Fibroblast of skin of left biceps (primary cell): ENCODE results near the gene TRIM65.
"Not testable (repeated sequence)": the region's sequence is repeated elsewhere in the genome, so short reads cannot be mapped to it uniquely, and the experiment has no call there.

ENCODE experiments used
- DNase-seq, 2 experiments: peaks; one replicate each; pipeline ENCODE4 v3.0.0-alpha.2; 2013; ENCODE audit warnings: low read depth in 2 of 2

The TRIM65 gene

DNA sequence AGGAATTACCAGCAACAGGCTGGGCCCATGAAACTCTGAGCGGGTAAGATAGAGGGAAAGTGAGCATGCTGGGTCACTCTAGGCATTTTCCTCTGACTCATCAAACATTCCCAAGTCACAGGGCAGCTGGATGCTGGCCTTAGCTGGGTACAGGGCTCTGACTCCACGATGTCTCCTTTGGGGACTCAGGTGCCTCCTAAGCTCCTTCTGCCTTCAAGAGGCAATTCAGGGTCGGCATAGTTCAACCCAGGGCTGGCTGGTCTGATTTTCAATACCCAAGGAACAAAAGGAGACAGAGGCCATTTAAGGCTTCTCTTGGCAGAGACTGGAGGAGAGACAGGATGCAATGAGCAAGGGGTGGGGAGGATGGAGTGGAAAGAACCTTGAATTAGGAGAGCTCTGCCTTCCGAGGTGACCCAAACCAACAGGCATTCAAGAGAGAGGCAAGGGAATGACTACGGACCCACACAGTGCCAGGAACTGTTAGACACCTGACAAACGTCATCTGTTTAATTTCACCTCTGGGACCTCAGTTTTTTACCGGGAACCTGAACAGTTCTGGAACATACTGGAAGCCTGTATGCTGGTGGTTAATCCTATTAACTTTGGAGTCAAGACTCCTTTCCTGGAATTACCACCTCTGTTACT is 42.5 kb downstream of the TRIM65 start:
- no peak for DNase-seq

- DNase-seq = no peak
These were observed 43.3 kb downstream of the TRIM65 start for GRCh38 chr17:75853433-75853832.

DNA sequence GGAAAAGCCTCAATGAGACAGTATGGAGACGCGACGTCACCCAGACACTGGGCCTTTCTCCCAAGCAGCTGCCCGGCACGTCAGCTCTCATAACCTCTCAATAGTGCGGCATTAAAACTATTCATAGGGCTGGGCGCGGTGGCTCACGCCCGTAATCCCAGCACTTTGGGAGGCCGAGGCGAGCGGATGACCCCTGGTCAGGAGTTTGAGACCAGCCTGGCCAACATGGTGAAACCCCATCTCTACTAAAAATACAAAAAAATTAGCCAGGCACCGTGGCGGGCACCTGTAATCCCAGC is 45.1 kb downstream of the TRIM65 start:
- not testable (repeated sequence) for DNase-seq

- no peak for DNase-seq
These were observed 45.6 kb downstream of the TRIM65 start for GRCh38 chr17:75850928-75851692.

DNA sequence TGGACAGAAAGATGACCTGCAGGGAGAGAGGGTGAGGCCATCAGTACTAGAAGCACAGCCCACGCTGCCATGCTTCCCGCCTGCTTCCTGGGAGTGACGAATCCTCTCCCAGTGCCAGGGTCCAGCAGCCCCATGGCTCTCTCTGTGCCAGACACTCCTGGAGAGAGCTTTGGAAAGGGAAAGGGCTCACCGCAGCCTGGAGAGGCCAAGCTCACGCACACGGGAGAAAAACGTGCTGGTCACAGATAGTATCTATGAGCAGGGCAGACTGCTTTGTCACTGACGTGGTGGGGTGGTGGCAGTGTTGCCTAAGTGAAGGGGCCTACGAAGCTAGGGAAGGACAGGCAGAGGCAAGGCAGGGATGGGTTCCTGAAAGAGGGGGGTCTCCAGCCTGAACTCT is 47.0 kb downstream of the TRIM65 start:
- no peak for DNase-seq

GRCh38 chr17:75849279-75849646 is 47.5 kb downstream of the TRIM65 start:
- DNase-seq = no peak

- DNase-seq = no peak
These were observed 48.0 kb downstream of the TRIM65 start for GRCh38 chr17:75848523-75849278.

GRCh38 chr17:75847614-75848522 is 48.9 kb downstream of the TRIM65 start:
- DNase-seq = no peak

DNA sequence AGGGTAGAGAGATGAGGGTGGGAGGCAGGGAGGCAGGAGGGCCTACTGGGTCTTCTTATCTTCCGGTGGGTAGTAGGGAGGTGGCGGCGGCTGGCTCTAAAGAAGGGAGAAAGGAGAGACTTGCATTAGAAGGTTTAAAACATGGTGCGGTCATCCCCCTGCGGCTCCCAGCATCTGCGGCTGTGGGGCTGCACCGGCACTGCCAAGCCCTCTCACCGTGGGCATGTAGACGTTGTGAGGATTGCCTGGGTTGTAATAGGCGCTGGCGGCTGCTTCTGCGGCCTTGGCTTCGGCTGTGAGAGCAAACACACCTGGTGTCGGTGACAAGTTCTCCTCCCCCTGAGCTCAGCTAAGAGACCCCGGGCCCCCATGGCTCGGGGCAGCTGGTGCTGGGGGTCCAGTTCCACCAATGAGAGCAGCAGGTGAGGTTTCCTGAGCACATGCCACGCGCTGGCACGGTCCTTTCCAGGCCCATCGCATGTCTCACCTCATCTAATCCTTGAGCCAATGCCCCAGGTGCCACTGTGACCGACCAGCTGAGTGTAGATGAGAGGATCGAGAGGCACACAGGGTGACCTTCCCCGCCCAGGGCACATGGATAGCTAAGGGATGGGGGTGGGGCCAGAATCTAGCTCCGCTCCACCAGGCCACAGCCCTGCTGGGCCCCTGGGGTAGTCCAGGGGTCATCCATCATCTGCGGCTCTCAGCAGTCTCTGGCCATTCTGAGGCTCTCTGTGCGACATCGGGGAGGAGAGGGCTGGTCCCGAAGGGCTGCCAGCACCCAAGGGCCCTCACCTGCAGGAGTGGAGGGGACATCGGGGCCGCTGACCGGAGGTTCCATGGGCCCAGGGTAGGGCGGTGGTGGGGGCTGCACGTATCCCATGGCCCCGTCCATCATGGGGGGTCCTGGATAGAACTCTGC is 49.8 kb downstream of the TRIM65 start:
- no peak for DNase-seq

DNA sequence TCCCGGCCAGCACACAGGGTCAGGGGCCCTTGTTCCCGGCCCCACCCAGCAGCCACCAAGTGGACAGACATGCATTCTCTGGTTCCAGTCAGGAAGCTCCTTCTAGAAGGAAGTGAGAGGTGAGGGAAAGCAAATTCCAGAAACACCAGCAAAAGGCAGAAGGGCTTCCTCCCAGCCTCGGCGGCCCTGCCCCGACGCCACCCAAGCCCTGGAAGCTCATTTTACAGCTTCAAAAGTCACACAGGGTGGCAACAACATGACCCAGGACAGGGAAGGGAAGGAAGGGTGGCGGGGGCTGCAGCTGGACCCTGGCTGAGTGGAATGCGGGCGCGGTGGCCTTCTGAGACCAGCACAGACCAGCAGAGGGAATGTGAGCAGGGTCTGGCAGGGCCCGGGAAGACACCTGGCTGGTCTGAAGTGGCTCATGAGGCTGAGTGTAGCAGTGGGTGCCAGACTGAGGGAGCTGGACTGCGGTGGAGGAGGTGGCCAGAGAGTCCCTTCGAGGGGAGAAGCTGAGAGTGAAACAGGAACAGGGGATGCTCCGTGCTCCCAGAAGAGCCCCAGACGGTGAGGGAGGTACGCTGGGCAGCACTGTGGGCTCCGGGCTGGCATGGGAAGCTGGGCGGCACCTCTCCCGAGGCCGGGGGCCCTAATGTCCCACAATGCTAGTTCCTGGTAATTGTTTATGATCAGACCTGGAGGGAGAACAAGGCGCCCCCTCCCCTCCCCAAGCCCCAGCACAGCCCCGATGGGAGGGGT is 50.6 kb downstream of the TRIM65 start:
- no peak for DNase-seq

DNA sequence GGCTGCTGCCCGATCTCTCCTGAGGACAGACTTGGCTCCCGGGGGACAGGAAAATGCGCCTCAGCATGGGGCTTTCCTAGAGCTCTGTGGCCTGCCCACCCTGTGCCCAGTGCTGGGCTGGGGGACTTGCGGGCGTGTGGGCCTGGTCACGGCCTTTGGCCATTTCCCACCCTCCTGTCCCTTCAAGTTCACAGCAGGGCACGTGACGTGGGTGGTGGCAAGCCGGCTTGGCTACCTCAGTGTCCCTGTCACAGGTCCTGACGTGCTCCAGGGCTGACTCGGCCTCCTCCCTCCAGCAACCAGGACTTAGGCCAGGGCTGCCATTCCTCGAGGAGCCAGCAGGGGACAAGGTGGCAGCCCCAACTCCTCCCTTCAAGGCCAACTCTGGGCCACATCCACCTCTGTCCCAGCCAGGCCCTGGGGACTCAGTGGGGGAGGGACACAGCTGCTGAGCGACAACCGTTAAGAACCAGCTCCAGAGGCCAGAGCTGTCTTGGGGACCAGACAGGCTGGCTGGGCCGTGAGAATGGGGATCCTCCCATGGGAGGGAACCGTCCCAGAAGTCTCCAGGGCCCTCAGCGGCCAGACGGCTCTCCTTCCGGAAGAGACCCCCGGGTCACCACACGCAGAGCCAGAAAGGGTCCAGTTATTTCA is 51.6 kb downstream of the TRIM65 start:
- DNase-seq = no peak

DNA sequence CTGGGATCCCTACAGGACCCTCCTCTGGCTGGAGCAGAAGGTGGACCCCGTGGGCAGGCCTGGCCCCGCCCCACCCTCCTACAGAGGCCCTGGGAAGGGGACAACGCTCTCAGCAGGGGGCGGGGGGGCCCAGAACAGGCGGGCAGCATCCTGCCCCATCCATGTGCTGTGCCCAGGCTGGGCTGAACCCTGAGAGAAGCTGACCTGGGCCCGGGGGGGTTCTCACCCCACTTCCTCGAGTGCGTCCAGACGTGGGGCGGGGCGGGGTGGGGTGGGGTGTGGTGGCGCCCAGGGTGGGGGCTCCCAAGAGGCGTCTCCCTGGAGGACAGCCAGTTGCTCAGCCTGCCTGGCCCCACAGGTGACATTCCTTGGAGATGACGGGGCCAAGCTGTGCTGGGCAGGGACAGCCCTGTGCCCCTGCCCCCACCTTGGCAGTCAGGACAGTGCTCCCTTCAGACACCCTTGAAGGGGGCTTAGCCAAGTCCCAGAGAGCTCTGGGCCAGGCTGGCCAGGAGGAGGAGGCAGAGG is 52.2 kb downstream of the TRIM65 start:
- DNase-seq = no peak

DNA sequence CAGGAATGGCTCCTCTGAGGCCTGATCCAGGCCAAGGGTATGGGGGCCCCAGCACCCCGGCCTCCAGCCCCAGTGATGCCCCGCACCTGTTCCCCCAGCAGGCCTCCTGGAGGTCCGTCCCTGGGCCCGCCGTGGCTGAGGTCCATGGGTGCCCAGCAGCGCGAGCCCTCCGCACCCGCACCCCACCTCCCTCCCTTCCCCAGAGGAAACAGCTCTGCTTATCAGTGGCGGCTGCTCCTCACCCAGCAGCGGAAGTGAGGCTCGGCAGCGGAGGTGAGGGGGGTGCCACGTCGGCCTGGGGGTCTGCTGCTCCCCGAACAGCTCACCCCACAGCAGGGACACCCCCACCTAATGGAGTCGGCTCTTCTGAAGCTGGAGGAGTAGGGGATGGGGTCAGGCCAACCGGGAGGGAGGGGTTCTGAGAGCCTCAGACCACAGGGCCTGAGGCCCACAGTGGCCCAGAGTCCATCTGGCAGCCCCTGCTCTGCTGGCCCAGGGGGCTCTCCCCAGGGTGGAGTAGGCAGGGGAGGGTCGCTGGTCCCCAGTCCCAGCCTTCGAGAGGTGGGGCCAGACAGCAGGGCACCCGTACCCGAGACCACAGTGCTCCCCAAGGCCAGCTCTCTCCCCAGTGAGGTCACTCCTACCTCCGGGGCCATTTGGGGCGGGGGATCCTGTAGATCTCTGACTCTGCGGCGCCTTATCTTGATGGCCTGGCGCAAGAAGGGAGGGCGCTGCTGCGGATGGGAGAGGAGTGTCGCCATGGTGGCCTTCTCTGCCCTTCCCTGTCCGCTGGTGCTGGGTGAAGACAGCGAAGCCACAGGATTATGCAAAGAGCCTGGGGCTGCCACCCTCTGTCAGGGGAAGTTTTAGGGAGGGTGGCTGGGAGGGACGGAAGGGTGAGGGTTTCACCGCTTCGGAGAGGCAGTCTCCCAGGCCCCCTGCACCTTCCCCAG is 52.9 kb downstream of the TRIM65 start, which contains the start of gene UNC13D:
TSS of gene UNC13D (minus strand) at position 828 of the 953 bp plus-strand sequence. CDS start at position 761, 67 bp downstream.
- no peak for DNase-seq

DNA sequence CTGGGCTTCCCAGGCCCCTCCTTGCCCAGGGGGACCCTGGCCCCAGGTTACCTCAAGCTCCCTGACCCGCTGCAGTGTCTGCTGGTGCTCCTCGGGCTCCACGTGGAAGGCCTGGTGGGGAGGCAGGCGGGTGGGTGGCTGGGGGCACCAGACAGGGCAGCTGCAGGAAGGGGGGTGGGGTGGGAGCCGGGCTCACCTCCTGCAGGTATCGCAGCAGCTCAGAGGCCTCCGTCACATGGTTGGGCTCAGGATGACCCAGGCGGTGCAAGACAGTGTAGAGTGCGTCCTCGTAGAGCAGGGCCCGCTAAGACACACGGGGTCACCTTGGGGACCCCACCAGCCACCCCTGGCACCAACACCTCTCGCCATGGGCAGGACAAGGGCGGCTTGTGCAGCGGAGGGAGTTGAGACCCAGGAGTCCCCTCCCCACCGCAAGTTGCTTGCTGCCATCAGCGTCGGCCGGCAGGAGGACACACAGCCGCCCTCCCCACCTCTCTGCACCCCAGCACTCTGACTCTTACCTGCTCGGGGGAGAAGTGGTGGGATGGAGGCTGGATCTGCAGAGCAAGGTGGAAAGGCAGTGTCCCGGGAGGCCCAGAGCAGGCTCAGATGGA is 53.7 kb downstream of the TRIM65 start:
- no peak for DNase-seq

DNA sequence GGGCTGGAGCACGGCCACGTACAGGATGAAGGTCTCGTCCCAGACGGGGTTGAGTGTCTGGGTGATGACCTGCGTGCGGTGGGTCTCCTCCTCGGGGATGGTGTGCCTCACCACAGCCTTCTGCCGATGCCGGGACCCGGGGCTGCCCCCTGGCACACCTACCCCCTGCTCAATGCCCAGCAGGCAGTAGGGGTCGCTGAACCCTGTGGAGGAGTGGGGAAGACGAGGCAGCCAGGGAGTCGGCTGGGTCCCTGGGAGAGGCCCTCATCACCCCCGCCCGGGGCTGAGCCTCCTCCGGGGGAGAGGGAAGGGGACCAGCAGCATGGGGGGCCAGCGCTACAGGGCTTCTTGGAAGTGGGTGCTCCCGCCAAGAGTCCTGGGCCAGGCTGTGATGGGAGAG is 54.3 kb downstream of the TRIM65 start:
- DNase-seq = no peak

DNA sequence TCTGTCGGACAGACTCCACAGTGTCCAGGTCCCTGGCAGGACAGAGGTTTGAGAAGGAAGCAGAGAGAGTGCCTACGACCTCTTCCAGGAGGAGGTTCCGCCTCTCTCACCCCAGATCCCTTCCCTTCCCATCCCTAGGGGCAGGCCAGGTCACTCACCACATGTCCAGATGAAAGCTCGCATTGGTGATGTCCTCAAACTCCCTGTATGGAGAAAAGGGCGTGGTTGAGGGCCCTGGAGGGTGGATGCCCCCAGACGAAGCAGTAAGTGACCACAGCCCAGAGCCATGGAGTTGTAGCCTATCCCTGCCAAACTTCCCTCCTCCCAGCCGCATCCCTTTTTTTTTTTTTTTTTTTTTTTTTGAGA is 56.0 kb downstream of the TRIM65 start:
- no peak for DNase-seq

DNA sequence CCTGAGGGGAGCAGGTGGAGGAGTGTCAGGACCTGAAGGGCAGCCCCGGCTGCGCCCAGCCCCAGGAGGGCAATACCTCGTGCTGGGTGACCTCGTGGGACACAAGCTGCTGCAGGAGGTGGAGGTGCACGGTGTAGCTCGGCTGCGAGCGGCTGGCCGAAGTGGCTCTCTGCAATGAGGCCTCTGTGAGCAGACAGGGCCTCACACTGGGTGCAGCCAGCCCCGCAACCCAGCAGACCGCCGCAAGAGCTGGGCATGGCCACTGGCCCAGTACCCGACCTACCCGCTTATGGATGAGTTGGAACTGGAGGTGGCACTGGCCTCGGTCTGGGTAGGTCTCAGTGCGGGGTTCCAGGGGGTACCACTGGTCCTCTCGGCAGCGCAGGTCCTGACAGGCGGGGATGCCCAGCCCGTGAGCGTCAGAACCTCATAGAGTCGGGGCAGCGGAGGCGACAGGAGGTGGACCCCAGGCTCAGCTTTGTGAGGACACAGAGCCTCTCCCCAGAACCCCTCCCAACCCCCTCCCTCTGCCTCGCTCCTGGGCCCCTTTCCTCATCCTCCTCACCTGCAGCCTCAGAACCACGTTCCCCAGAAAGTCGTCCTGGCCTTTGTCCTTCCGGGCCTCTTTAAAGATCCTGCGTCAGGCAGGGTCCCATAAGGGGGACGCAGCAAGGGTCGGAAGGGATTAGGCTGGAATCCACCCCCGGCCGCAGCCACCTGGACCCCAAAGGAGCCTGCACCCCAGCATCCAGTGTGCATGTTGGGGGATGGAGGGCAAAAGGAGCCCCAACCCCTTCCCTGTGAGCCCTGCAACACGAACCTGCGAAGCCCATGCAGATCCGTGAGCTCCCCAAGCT is 56.6 kb downstream of the TRIM65 start:
- no peak for DNase-seq
